Type B pancreatic cell (in vitro differentiated cells): ENCODE measurements around the gene ZFP64. TPM values are rescaled to one million over a fixed set of nuclear protein-coding genes. Genes with fewer than 3 reads are reported as not detected.

Experiments used
- DNase-seq: peaks from one replicate; pipeline ENCODE4 v3.0.0; 2021; ENCODE audit warnings: mixed read lengths; ENCODE audit not compliant: unreplicated experiment; ENCODE audit errors: extremely low spot score
- H3K27ac Mint-ChIP-seq: 2 replicates; pipeline ENCODE4 v1.8.0; 2021; ENCODE audit warnings: mild to moderate bottlenecking, mixed read lengths
- H3K27me3 Mint-ChIP-seq: 2 replicates; pipeline ENCODE4 v1.8.0; 2021; ENCODE audit warnings: mixed read lengths
- H3K36me3 Mint-ChIP-seq: 2 replicates; pipeline ENCODE4 v1.8.0; 2021; ENCODE audit warnings: mixed read lengths
- H3K4me1 Mint-ChIP-seq: one replicate; pipeline ENCODE4 v1.8.0; 2021; ENCODE audit warnings: mixed read lengths; ENCODE audit not compliant: unreplicated experiment
- H3K4me3 Mint-ChIP-seq: 2 replicates; pipeline ENCODE4 v1.8.0; 2021; ENCODE audit warnings: mild to moderate bottlenecking, mixed read lengths
- H3K9me3 Mint-ChIP-seq: 2 replicates; pipeline ENCODE4 v1.8.0; 2021; ENCODE audit warnings: mixed read lengths
- total RNA-seq: library from RNA; stranded (reverse); gene quantifications from 2 replicates; pipeline ENCODE4 v1.2.1, GENCODE V29; 2021; ENCODE audit warnings: low replicate concordance
- TF ChIP-seq, protein P1 (sequence below): fragments of 200-600 bp; sonication (generic); conservative IDR thresholded peaks from 2 replicates; pipeline ENCODE4 v1.5.0; 2021; ENCODE audit warnings: antibody characterized with exemption, mild to moderate bottlenecking

The ZFP64 gene
- total RNA-seq, 1 donor from 2014 or later = 24.1 TPM

DNA sequence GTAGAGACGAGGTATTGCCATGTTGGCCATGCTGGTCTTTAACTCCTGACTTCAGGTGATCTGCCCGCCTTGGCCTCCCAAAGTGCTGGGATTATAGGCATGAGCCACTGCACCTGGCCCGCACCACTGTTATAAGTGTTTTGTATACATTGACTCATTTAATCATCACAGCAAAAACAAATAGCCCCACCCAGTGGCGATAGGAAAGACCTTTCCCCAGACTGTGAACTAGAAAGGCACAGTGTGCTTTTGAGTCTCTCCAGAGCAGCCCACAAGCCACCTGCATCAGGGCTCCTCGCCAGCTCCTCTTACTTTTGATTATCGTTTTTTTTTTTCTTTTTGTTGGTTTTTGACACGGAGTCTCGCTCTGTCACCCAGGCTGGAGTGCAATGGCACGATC is 27.9 kb upstream of the ZFP64 start:
- Mint-ChIP-seq H3K4me3 (no peak overlapping the region), H3K36me3 (no peaks in the 10 kb centered on the region), H3K27me3 (peaks cover 9% of the 10 kb centered on the region), H3K4me1 (no peaks in the 10 kb centered on the region), H3K9me3 (peaks cover 6% of the 10 kb centered on the region), H3K27ac (no peak overlapping the region)
- TF ChIP-seq, protein P1, sequence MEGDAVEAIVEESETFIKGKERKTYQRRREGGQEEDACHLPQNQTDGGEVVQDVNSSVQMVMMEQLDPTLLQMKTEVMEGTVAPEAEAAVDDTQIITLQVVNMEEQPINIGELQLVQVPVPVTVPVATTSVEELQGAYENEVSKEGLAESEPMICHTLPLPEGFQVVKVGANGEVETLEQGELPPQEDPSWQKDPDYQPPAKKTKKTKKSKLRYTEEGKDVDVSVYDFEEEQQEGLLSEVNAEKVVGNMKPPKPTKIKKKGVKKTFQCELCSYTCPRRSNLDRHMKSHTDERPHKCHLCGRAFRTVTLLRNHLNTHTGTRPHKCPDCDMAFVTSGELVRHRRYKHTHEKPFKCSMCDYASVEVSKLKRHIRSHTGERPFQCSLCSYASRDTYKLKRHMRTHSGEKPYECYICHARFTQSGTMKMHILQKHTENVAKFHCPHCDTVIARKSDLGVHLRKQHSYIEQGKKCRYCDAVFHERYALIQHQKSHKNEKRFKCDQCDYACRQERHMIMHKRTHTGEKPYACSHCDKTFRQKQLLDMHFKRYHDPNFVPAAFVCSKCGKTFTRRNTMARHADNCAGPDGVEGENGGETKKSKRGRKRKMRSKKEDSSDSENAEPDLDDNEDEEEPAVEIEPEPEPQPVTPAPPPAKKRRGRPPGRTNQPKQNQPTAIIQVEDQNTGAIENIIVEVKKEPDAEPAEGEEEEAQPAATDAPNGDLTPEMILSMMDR = no peak
- no peak for DNase-seq

GRCh38 chr20:52217689-52218395 is 26.3 kb upstream of the ZFP64 start:
- Mint-ChIP-seq H3K9me3 (peaks cover 6% of the 10 kb centered on the region), H3K36me3 (no peaks in the 10 kb centered on the region), H3K27me3 (peaks cover 9% of the 10 kb centered on the region), H3K4me3 (no peak overlapping the region), H3K4me1 (no peaks in the 10 kb centered on the region), H3K27ac (no peak overlapping the region)
- no peak for DNase-seq
- TF ChIP-seq, protein P1 = no peak

DNA sequence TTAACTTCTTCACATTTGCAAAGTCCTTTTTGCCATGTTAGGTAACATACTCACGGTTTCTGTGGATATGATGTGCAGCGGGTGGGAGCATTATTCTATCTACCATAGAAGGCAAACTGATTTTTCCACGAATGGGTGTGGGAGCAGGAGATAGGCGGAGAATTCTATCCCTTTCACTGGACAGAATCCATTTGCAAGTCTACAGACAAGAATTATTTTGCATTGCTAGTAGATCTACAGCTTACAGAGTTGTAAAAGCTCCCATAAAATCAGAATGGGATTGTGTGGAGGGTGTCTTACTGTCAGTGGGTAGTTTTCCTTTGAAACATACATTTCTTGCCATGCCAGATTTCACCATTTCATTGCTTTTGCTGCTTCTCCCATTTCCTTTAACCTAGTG is 22.4 kb upstream of the ZFP64 start:
- Mint-ChIP-seq H3K27me3 (peaks cover 13% of the 10 kb centered on the region), H3K4me1 (no peaks in the 10 kb centered on the region), H3K4me3 (no peak overlapping the region), H3K27ac (no peak overlapping the region), H3K36me3 (no peaks in the 10 kb centered on the region), H3K9me3 (no peaks in the 10 kb centered on the region)
- no peak for DNase-seq
- TF ChIP-seq, protein P1 = no peak

GRCh38 chr20:52212943-52213342 is 21.4 kb upstream of the ZFP64 start:
- H3K36me3 Mint-ChIP-seq = no peaks in the 10 kb centered on the region
- H3K9me3 Mint-ChIP-seq = no peaks in the 10 kb centered on the region
- H3K4me3 Mint-ChIP-seq = no peak overlapping the region

DNA sequence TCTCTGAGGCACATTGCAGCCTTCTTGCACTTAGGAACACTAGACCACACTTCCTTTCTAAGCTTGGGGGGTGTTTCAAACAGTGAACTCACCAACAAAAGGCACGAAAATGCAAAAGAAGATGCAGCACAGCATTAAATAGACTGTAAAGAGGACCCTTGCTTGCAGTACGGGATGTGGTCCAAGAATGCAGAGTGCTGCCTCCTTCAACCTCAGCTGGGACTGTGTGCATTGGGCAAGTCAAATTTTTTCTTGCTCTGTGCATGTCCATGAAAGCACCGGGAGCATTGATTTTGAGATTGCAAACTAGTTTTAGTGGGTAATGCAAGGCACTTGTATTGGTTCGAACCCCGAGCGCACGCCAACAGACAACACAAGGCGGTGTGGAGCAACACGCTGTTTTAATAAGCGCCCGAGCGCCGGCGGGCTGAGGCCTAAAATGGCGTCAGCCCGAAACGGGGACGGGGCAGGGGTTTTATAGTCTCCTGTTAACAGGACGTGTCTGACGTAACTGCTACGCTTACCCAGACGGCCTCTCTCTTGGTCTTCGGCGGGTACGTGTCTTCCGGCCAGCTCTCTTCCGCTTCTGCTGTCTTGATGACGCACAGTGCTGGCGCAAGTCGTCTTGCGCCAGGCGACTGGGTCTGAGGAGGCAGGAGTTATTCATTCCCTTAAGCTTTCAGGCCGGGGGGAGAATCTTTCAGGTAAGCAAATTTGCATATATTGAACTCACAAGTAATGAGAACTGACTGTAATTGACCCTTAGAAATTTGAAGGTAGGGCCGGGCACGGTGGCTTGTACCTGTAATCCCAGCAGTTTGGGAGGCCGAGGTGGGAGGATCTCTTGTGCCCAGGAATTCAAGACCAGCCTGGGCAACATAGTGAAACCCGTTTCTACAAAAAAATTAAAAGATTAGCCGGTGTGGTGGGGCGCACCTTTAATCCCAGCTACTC is 18.7 kb upstream of the ZFP64 start:
- Mint-ChIP-seq H3K4me3 (no peak overlapping the region), H3K27ac (no peak overlapping the region), H3K36me3 (no peaks in the 10 kb centered on the region), H3K4me1 (no peaks in the 10 kb centered on the region), H3K27me3 (peaks cover 13% of the 10 kb centered on the region), H3K9me3 (no peaks in the 10 kb centered on the region)
- DNase-seq = no peak
- TF ChIP-seq, protein P1 = no peak

More at GRCh38 chr20:52212943-52213342, 21.4 kb upstream of the ZFP64 start:
- no peaks in the 10 kb centered on the region for H3K4me1 Mint-ChIP-seq
- H3K27me3 Mint-ChIP-seq = peaks cover 13% of the 10 kb centered on the region
- DNase-seq = no peak
- TF ChIP-seq, protein P1 = no peak
- H3K27ac Mint-ChIP-seq = no peak overlapping the region
